K562 (cell line): Measurements from ENCODE around the gene MYLK4.

Source experiments
- BACH1 ChIP-seq: fragments of 200-800 bp; sonication (Bioruptor generic); IDR thresholded peaks from 2 replicates; pipeline ENCODE4 v1.6.1; 2016; ENCODE audit warnings: missing genetic modification characterization, missing compliant biosample characterization
- CBX1 ChIP-seq: sonication (generic); IDR thresholded peaks from 2 replicates; pipeline ENCODE4 v1.6.1; 2016; ENCODE audit warnings: antibody characterized with exemption, low read depth, mild to moderate bottlenecking
- CTCF ChIP-seq, 3 experiments: IDR thresholded peaks in 2 of 3; conservative IDR thresholded peaks in 1 of 3; 2 replicates each; pipeline ENCODE4 v1.5.1; 2011 to 2012; ENCODE audit warnings: low read length in 3 of 3, mild to moderate bottlenecking in 3 of 3, control low read depth in 2 of 3, improper control_type of control experiment in 1 of 3, inconsistent platforms in 1 of 3, low read depth in 1 of 3, mixed read lengths in 1 of 3, moderate library complexity in 1 of 3; ENCODE audit not compliant: insufficient read depth in 2 of 3
- POLR2AphosphoS2 ChIP-seq: IDR thresholded peaks from 2 replicates; pipeline ENCODE4 v1.6.1; 2012; ENCODE audit warnings: low read length, improper control_type of control experiment
- ZNF239 ChIP-seq: fragments of 250-450 bp; sonication (Bioruptor Pico); IDR thresholded peaks from 2 replicates; pipeline ENCODE4 v1.4.0; 2020; ENCODE audit warnings: mild to moderate bottlenecking
- ZNF384 ChIP-seq: IDR thresholded peaks from 2 replicates; pipeline ENCODE4 v1.6.1; 2012; ENCODE audit warnings: low read depth, low read length, improper control_type of control experiment
- ZSCAN32 ChIP-seq: fragments of 450-650 bp; formaldehyde crosslinking; IDR thresholded peaks from 2 replicates; pipeline ENCODE4 v1.4.0; 2020; ENCODE audit warnings: mild to moderate bottlenecking, moderate library complexity

GRCh38 chr6:2784930-2785329 is 34.2 kb upstream of the MYLK4 start:
- TF ChIP-seq ZSCAN32 (CRISPR knock-in tag) (no peak), CTCF (IDR thresholded peaks at IDR 0.05 in 2 of 3, conservative IDR thresholded peaks at IDR 0.05 in 1 of 3; ENCODE audit: insufficient read depth in 2 of 3, low read depth in 1 of 3, low read length in 3 of 3) (no peak), POLR2AphosphoS2 (no peak), ZNF239 (CRISPR knock-in tag) (no peak), ZNF384 (no peak), BACH1 (tag) (no peak), CBX1 (no peak)
